Liver (tissue), 9 donors: ENCODE results near the gene CTU2. TPM values are rescaled to one million over a fixed set of nuclear protein-coding genes. Genes with fewer than 3 reads are reported as not detected.

Experiments used
- DNase-seq: peaks from one replicate; pipeline ENCODE4 v3.0.0-alpha.2; 2017; ENCODE audit warnings: low spot score
- H3K27ac ChIP-seq, 2 donors: one replicate each; pipeline ENCODE4 v1.7.0; 2013; ENCODE audit warnings: inconsistent platforms in 2 of 2, low read length in 2 of 2, control low read depth in 1 of 2, low read depth in 1 of 2, mild to moderate bottlenecking in 1 of 2
- H3K27me3 ChIP-seq, 4 donors: one replicate each; pipeline versions ENCODE4 v1.6.1 to v1.7.0; 2013; ENCODE audit warnings: low read length in 3 of 4, inconsistent platforms in 1 of 4, mild to moderate bottlenecking in 1 of 4, moderate library complexity in 1 of 4; ENCODE audit not compliant: control insufficient read depth in 4 of 4, insufficient read depth in 4 of 4
- H3K36me3 ChIP-seq, 4 donors: one replicate each; pipeline versions ENCODE4 v1.6.1 to v1.7.0; 2013; ENCODE audit warnings: low read length in 3 of 4, mild to moderate bottlenecking in 3 of 4, low read depth in 1 of 4, moderate library complexity in 1 of 4; ENCODE audit not compliant: control insufficient read depth in 4 of 4, insufficient read depth in 3 of 4
- H3K4me1 ChIP-seq, 4 donors: one replicate each; pipeline versions ENCODE4 v1.6.1 to v1.7.0; 2013; ENCODE audit warnings: low read length in 3 of 4, mild to moderate bottlenecking in 3 of 4, moderate library complexity in 1 of 4; ENCODE audit not compliant: control insufficient read depth in 4 of 4, insufficient read depth in 4 of 4
- H3K4me3 ChIP-seq, 3 donors: one replicate each; pipeline versions ENCODE4 v1.6.1 to v1.7.0; 2013; ENCODE audit warnings: low read length in 3 of 3, control low read depth in 1 of 3, low read depth in 1 of 3, mild to moderate bottlenecking in 1 of 3
- H3K9ac ChIP-seq, 2 donors: one replicate each; pipeline ENCODE4 v1.7.0; 2013; ENCODE audit warnings: low read length in 2 of 2, mild to moderate bottlenecking in 2 of 2, moderate library complexity in 2 of 2, control low read depth in 1 of 2, low read depth in 1 of 2
- H3K9me3 ChIP-seq, 4 donors: one replicate each; pipeline versions ENCODE4 v1.6.1 to v1.7.0; 2013; ENCODE audit warnings: low read length in 3 of 4; ENCODE audit not compliant: control insufficient read depth in 4 of 4
- ATF3 ChIP-seq: IDR thresholded peaks from 2 replicates; pipeline ENCODE4 v1.6.1; 2016; ENCODE audit warnings: antibody characterized with exemption
- CTCF ChIP-seq: fragments of 150-350 bp; IDR thresholded peaks from 2 replicates; pipeline ENCODE4 v1.5.1; 2017; ENCODE audit warnings: improper control_type of control experiment, low read depth, low read length; ENCODE audit not compliant: missing input control
- EGR1 ChIP-seq, 2 donors: IDR thresholded peaks; 2 replicates each; pipeline ENCODE4 v1.6.1; 2016 to 2018; ENCODE audit warnings: antibody characterized with exemption in 2 of 2, low read depth in 2 of 2
- FOXA1 ChIP-seq: IDR thresholded peaks from 2 replicates; pipeline ENCODE4 v1.6.1; 2016; ENCODE audit warnings: antibody characterized with exemption
- FOXA2 ChIP-seq: IDR thresholded peaks from 2 replicates; pipeline ENCODE4 v1.6.1; 2016; ENCODE audit warnings: antibody characterized with exemption
- GABPA ChIP-seq, 2 donors: IDR thresholded peaks in 1 of 2; conservative IDR thresholded peaks in 1 of 2; 2 replicates each; pipeline ENCODE4 v1.6.1; 2016; ENCODE audit warnings: antibody characterized with exemption in 2 of 2, mild to moderate bottlenecking in 1 of 2, moderate library complexity in 1 of 2
- HNF4A ChIP-seq, 2 donors: conservative IDR thresholded peaks; 2 replicates each; pipeline ENCODE4 v1.6.1; 2016; ENCODE audit warnings: antibody characterized with exemption in 2 of 2, mild to moderate bottlenecking in 2 of 2
- HNF4G ChIP-seq: IDR thresholded peaks from 2 replicates; pipeline ENCODE4 v1.6.1; 2016; ENCODE audit warnings: antibody characterized with exemption
- JUND ChIP-seq, 2 donors: IDR thresholded peaks; 2 replicates each; pipeline ENCODE4 v1.6.1; 2016; ENCODE audit warnings: antibody characterized with exemption in 2 of 2
- NR2F2 ChIP-seq: IDR thresholded peaks from 2 replicates; pipeline ENCODE4 v1.6.1; 2016; ENCODE audit warnings: antibody characterized with exemption
- RAD21 ChIP-seq, 2 donors: IDR thresholded peaks; 2 replicates each; pipeline ENCODE4 v1.6.1; 2016; ENCODE audit warnings: antibody characterized with exemption in 2 of 2, mild to moderate bottlenecking in 2 of 2
- RXRA ChIP-seq, 2 donors: IDR thresholded peaks; 2 replicates each; pipeline ENCODE4 v1.6.1; 2017 to 2018; ENCODE audit warnings: antibody characterized with exemption in 2 of 2, mild to moderate bottlenecking in 1 of 2
- SP1 ChIP-seq: IDR thresholded peaks from 2 replicates; pipeline ENCODE4 v1.6.1; 2018; ENCODE audit warnings: antibody characterized with exemption, mild to moderate bottlenecking
- TAF1 ChIP-seq: conservative IDR thresholded peaks from 2 replicates; pipeline ENCODE4 v1.6.1; 2016; ENCODE audit warnings: antibody characterized with exemption, mild to moderate bottlenecking
- YY1 ChIP-seq: IDR thresholded peaks from 2 replicates; pipeline ENCODE4 v1.6.1; 2016; ENCODE audit warnings: antibody characterized with exemption, mild to moderate bottlenecking
- ZBTB33 ChIP-seq: IDR thresholded peaks from 2 replicates; pipeline ENCODE4 v1.6.1; 2016; ENCODE audit warnings: antibody characterized with exemption
- WGBS: extraction: QIAGEN DNeasy Blood & Tissue Kit; methylation state at CpG from one replicate; pipeline ENCODE4 v1.1.7; 2013; 5-methylcytosine and 5-hydroxymethylcytosine counted together
- polyA plus RNA-seq, 2 donors: library from polyadenylated mRNA; stranded (reverse) in 1 of 2; unstranded in 1 of 2; fragments of 200-250 nt in 1 of 2; fragments of >200 nt in 1 of 2; fragmentation: Nextera tagmentation in 1 of 2; extraction: Ambion mirVana in 1 of 2; gene quantifications; one replicate each; pipeline versions ENCODE4 v1.2.1 to v1.2.3, GENCODE V29; 2013 to 2015
- total RNA-seq, 2 donors: library from RNA; depleted of rRNA; stranded (reverse); fragments of >200 nt; gene quantifications; one replicate each; pipeline ENCODE4 v1.2.3, GENCODE V29; 2014
- TF ChIP-seq, protein P1 (sequence below): IDR thresholded peaks from 2 replicates; pipeline ENCODE4 v1.6.1; 2016; ENCODE audit warnings: antibody characterized with exemption
- TF ChIP-seq, protein P2 (sequence below): IDR thresholded peaks from 2 replicates; pipeline ENCODE4 v1.6.1; 2016; ENCODE audit warnings: antibody characterized with exemption, mild to moderate bottlenecking
- donor health status: healthy.
- donor health status: healthy.
- donor health status: healthy.
- donor health status: healthy.
- donor health status: healthy.

CTU2 gene
- total and polyA plus RNA-seq, 4 donors, result 7.0 to 8.5 (median 7.4) TPM

GRCh38 chr16:88759245-88759975 is 53.1 kb downstream of the CTU2 start:
- Histone ChIP-seq H3K27me3 (no peaks in the 10 kb centered on the region), H3K9ac (no peak overlapping the region), H3K4me1 (peaks cover 35 to 59% (median 52%) of the 10 kb centered on the region in 4 donors), H3K9me3 (no peaks in the 10 kb centered on the region), H3K36me3 (peaks cover 0 to 3% (median 0%) of the 10 kb centered on the region in 4 donors), H3K4me3 (no peak overlapping the region), H3K27ac (peak overlapping the region; percentile 58 to 83)
- TF ChIP-seq JUND (IDR thresholded peaks at IDR 0.05) (no peak), SP1 (peak; percentile 77), EGR1 (IDR thresholded peaks at IDR 0.05; ENCODE audit: low read depth in 2 of 2) (no peak), NR2F2 (peak; percentile 87), FOXA1 (no peak), YY1 (no peak), HNF4G (peak; percentile 19), ZBTB33 (no peak), GABPA (IDR thresholded peaks at IDR 0.05 in 1 of 2, conservative IDR thresholded peaks at IDR 0.05 in 1 of 2) (peak in 1 of 2 donors; percentile 45), TAF1 (no peak), RXRA (IDR thresholded peaks at IDR 0.05) (peak; percentile 82 to 91), ATF3 (no peak), CTCF (peak; percentile 35), RAD21 (IDR thresholded peaks at IDR 0.05) (peak; percentile 71 to 85), FOXA2 (no peak), HNF4A (conservative IDR thresholded peaks at IDR 0.05) (peak; percentile 79 to 83)
- TF ChIP-seq, protein P1, sequence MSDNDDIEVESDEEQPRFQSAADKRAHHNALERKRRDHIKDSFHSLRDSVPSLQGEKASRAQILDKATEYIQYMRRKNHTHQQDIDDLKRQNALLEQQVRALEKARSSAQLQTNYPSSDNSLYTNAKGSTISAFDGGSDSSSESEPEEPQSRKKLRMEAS, result no peak
- TF ChIP-seq, protein P2, sequence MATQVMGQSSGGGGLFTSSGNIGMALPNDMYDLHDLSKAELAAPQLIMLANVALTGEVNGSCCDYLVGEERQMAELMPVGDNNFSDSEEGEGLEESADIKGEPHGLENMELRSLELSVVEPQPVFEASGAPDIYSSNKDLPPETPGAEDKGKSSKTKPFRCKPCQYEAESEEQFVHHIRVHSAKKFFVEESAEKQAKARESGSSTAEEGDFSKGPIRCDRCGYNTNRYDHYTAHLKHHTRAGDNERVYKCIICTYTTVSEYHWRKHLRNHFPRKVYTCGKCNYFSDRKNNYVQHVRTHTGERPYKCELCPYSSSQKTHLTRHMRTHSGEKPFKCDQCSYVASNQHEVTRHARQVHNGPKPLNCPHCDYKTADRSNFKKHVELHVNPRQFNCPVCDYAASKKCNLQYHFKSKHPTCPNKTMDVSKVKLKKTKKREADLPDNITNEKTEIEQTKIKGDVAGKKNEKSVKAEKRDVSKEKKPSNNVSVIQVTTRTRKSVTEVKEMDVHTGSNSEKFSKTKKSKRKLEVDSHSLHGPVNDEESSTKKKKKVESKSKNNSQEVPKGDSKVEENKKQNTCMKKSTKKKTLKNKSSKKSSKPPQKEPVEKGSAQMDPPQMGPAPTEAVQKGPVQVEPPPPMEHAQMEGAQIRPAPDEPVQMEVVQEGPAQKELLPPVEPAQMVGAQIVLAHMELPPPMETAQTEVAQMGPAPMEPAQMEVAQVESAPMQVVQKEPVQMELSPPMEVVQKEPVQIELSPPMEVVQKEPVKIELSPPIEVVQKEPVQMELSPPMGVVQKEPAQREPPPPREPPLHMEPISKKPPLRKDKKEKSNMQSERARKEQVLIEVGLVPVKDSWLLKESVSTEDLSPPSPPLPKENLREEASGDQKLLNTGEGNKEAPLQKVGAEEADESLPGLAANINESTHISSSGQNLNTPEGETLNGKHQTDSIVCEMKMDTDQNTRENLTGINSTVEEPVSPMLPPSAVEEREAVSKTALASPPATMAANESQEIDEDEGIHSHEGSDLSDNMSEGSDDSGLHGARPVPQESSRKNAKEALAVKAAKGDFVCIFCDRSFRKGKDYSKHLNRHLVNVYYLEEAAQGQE, result peak; percentile 63
- peak; percentile 60 for DNase-seq
- WGBS, result 32% methylated on average over 26 of the region's 26 CpGs
